NCI-H1105 (cell line): ENCODE data around the gene VPS26C.

Experiments used
- DNase-seq: peaks from one replicate; lab custom pipeline; 2025; lab: John Stamatoyannopoulos, UW

Gene VPS26C

DNA sequence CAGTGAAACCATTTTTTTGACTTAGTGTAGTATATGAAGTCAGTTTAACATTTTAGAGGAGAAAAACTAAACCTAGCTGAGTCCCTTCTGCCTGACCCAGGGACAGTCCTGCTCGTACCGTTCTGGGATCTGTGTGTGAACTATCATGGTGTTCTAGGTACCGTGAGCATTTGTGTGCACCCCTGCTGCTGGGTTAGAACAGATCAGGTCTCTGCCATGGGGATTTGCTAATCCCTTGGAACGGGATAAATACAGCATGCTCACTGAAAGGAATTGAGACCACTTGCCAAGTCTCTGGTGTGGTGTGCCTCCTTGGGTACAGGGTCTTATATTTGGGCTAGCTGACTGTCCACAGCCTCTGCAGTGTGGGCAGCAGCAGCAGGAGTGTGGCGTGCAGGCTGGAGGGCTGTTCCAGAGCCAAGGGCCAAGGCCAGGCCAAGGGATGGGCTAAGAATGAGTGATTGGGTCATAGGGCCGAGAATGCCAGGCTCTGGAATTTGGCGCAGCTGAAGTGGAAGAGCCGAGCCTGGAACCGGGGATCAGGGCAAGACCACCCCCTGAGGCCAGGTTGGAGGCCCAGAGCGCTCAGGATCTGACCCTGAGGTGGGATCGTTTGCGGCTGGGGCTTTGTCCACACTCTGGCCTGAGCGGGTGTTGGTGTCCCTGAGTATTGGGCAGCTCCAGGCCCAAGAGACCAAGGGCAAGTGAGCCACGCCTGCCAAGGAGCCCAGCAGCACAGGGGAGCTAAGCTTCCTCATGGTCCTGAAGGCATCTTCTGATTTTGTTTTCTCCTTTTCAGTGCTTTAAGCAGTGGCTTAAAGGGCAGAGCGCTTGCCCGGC lies 66.3 kb downstream of the VPS26C start:
- DNase-seq, result no peak

GRCh38 chr21:37199057-37199924 lies 67.8 kb downstream of the VPS26C start:
- DNase-seq, result no peak

DNA sequence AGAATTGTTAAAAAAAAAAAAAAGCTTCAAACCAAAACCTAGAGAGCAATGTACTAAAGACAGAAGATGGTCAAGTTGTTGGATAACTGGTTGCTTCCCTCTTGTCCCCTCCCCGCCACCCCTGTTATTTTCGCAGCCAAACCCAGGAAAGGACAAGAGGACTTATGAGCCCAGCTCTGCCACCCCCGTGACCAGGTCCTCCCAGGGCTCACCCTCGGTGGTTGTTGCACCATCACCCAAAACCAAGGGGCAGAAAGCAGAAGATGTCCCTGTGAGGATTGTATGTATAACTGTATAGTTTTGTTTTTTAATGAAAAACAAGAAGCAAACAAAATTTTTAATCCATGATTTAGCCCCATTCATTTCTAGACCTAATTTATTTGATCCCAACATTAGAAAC lies 69.4 kb downstream of the VPS26C start:
- no peak for DNase-seq

GRCh38 chr21:37196847-37197246 lies 70.3 kb downstream of the VPS26C start:
- no peak for DNase-seq

DNA sequence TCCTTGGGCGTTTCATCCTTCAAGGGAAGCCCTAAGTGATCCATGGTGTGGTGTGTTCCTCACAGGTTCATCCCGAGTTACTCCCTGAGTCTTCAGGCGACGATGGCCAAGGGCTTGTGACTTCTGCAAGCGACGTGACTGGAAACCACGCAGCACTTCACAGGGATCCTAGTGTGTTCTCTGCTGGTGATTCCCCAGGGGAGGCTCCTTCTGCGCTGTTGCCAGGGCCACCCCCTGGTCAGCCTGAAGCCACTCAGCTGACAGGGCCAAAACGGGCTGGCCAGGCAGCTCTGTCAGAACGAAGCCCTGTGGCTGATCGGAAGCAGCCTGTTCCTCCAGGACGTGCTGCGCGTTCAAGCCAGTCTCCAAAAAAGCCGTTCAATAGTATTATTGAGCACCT lies 71.5 kb downstream of the VPS26C start:
- DNase-seq, result no peak

DNA sequence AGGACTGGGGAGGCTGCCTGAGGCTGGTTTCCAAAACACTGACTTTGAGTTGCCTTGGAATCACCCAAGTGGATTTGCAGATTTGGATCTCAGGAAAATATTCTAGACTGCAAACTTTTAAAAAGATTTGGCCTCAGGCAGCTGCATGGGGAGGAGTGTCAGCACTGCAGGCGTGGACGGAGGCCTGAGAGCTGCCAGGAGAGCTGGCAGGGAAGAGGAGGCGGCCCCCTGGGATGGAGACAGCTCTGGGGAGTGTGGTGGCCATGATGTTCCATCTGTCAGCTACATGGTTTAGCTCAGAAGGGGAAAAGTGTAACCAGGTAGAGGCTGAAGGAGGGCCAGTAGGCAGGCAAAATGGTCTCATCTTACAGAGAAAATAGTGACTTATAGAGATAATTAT lies 72.1 kb downstream of the VPS26C start:
- no peak for DNase-seq

GRCh38 chr21:37193676-37194075 lies 73.5 kb downstream of the VPS26C start:
- DNase-seq, result no peak

DNA sequence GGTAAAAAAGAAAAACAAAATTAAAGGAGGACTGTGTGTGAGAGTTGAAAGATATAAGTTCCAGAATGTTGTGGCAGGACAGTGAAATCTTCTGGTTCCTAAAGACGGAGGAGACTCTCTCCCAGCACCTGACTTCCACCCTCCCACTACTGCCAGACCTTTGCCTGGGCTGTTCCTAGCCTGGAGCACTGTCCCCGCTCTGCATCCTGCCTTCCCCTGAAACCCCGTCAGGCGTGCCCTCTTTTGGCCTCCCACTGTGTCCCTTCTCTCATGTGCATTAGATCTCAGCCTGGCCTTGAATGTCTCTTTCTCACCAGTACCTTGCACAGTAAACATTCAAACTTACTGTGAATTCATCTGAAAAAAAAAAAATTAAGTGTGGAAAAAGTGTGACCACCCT lies 74.1 kb downstream of the VPS26C start:
- no peak for DNase-seq

DNA sequence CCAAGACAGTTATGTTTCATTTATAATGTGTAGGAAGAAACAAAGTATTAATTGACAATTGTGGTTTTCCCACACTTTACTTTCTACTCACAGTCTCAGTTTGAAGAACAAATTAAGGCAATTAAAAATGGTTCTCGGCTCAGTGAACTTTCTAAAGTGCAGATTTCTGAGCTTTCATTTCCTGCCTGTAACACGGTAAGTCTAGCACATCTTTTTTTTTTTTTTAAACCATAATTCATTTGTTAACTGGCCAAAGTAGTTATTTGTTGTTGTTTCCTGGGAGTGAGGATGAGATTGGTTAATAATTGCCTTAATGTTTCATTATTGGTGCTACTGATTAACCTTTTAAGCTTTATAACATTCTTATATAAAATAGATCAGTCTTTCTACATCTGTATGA lies 75.1 kb downstream of the VPS26C start:
- no peak for DNase-seq

GRCh38 chr21:37188825-37189224 lies 78.3 kb downstream of the VPS26C start:
- no peak for DNase-seq

DNA sequence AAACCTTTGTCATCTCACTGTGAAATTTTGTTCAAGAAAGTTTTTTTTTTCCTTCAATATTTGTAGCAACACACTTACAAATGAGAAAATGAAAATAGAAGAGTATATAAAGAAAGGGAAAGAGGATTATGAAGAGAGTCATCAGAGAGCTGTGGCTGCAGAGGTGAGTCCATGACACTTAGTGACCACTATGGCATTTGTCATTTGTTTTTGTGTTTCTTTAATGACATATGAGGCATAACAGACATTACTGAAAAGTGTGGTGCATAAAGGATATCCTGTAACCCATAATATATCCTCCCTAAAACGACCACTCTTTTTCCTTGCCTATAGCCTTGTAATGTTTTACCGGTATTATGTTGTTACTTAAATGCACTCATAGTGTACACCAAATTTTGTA lies 80.2 kb downstream of the VPS26C start:
- DNase-seq, result no peak

GRCh38 chr21:37184784-37185593 lies 82.1 kb downstream of the VPS26C start:
- DNase-seq, result no peak

DNA sequence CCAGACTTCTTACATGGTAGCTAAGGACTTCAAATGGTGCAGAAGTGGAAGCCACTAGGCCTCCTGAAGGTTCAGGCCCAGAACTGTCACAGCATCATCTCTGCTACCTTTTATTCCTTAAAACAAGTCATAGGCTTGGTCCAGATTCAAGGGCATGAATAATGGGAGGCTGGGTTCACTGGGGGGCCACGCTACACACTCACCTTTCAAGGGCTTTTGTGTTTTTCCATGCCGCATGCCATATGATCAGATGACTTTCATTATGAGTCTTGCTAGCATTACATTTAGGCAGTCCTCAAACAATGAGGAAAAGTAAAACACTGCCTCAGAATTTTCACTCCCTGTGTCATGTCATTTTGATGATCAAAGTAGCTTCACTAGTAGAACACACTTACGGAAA lies 83.4 kb downstream of the VPS26C start:
- DNase-seq, result no peak

- DNase-seq, result no peak
These were observed 84.9 kb downstream of the VPS26C start for GRCh38 chr21:37182222-37182621.

GRCh38 chr21:37181059-37181458 lies 86.1 kb downstream of the VPS26C start:
- no peak for DNase-seq

- no peak for DNase-seq
These were observed 90.4 kb downstream of the VPS26C start for GRCh38 chr21:37176716-37177115.
